H4 (cell line): ENCODE results near the gene AOPEP. TPM values are rescaled to one million over a fixed set of nuclear protein-coding genes. Genes with fewer than 3 reads are reported as not detected.

Experiments used
- DNase-seq: peaks from one replicate; pipeline ENCODE4 v3.0.0-alpha.2; 2015; ENCODE audit warnings: low spot score
- total RNA-seq: library from RNA; depleted of rRNA; stranded (reverse); fragments of >200 nt; shearing (Covaris generic); gene quantifications from 2 replicates; pipeline ENCODE4 v1.2.3, GENCODE V29; 2014

The AOPEP gene
- total RNA-seq, 1 experiment from 2014 or later = 130 TPM

- DNase-seq = no peak
Measured at GRCh38 chr9:95036676-95037075, 310.2 kb downstream of the AOPEP start.

GRCh38 chr9:95037789-95038521 is 311.5 kb downstream of the AOPEP start:
- no peak for DNase-seq

GRCh38 chr9:95038666-95039065 is 312.2 kb downstream of the AOPEP start:
- no peak for DNase-seq

- no peak for DNase-seq
Measured at GRCh38 chr9:95040106-95040505, 313.6 kb downstream of the AOPEP start.

- no peak for DNase-seq
Measured at GRCh38 chr9:95043826-95044225, 317.3 kb downstream of the AOPEP start.

- DNase-seq = no peak
Measured at GRCh38 chr9:95044731-95045508, 318.4 kb downstream of the AOPEP start.

GRCh38 chr9:95045751-95046150 is 319.3 kb downstream of the AOPEP start:
- no peak for DNase-seq

GRCh38 chr9:95047452-95048224 is 321.1 kb downstream of the AOPEP start:
- DNase-seq = no peak

- DNase-seq = peak; percentile 47
Measured at GRCh38 chr9:95048225-95049087, 322.0 kb downstream of the AOPEP start.

- DNase-seq = no peak
Measured at GRCh38 chr9:95049761-95050160, 323.3 kb downstream of the AOPEP start.

- no peak for DNase-seq
Measured at GRCh38 chr9:95053611-95054570, 327.4 kb downstream of the AOPEP start.

GRCh38 chr9:95055334-95055850 is 328.9 kb downstream of the AOPEP start:
- DNase-seq = no peak

GRCh38 chr9:95055851-95056551 is 329.5 kb downstream of the AOPEP start:
- DNase-seq = no peak

- DNase-seq = peak; percentile 43
Measured at GRCh38 chr9:95057101-95057500, 330.6 kb downstream of the AOPEP start.

- DNase-seq = no peak
Measured at GRCh38 chr9:95058121-95058785, 331.8 kb downstream of the AOPEP start.

GRCh38 chr9:95058795-95059386 is 332.4 kb downstream of the AOPEP start:
- DNase-seq = no peak

- no peak for DNase-seq
Measured at GRCh38 chr9:95060234-95060633, 333.7 kb downstream of the AOPEP start.

GRCh38 chr9:95060916-95061315 is 334.4 kb downstream of the AOPEP start:
- DNase-seq = no peak
